ENCODE data around the gene SH3GL1. TPM values are rescaled to one million over a fixed set of nuclear protein-coding genes. Genes with fewer than 3 reads are reported as not detected.

Gene SH3GL1
- total and polyA plus RNA-seq, 8 donors = 25.9 to 34.2 (median 27.6) TPM

DNA sequence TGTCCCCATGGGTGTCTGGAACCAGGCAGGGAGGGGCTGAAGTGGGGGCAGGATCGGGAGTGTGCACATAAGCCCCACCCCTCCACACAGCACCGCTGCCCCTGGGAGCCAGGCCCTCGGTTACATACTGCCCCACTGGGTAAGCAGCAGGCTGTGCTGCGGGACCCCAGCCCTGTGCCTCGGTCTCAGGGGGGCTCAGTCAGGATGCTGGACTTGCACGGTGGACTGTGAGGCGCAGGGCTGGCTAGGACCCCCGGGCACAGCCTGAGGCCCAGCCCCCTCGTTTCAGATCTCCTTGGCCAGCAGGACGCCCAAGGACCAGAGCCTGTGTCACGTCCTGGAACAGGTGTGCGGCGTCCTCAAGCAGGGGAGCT is 40.7 kb downstream of the SH3GL1 start:
- no peaks in the 10 kb centered on the region for H3K27me3 ChIP-seq
- peak in 1 of 4 donors; percentile 8 for ATAC-seq
- no peak for TF ChIP-seq CTCF (IDR thresholded peaks at IDR 0.05)
- FAIRE-seq = no peak
- H3K9me3 ChIP-seq = no peaks in the 10 kb centered on the region
- H3K27ac ChIP-seq = no peak overlapping the region
- no peaks in the 10 kb centered on the region for H3K4me1 ChIP-seq
- intact Hi-C loops (cut with DNase I) = loop anchor here in 1 of 3 donors (10.0 kb wide), 1 partner anchor 95 kb away; no protein-coding TSS in a partner anchor
- peaks cover 7 to 56% (median 30%) of the 10 kb centered on the region in 3 donors for H3K36me3 ChIP-seq
- DNase-seq = peak in 3 of 6 donors; percentile 39 to 73 (median 57)
- H3K4me3 ChIP-seq = no peak overlapping the region
- 84 to 89% methylated on average over 13 of the region's 13 CpGs for WGBS, 2 donors

DNA sequence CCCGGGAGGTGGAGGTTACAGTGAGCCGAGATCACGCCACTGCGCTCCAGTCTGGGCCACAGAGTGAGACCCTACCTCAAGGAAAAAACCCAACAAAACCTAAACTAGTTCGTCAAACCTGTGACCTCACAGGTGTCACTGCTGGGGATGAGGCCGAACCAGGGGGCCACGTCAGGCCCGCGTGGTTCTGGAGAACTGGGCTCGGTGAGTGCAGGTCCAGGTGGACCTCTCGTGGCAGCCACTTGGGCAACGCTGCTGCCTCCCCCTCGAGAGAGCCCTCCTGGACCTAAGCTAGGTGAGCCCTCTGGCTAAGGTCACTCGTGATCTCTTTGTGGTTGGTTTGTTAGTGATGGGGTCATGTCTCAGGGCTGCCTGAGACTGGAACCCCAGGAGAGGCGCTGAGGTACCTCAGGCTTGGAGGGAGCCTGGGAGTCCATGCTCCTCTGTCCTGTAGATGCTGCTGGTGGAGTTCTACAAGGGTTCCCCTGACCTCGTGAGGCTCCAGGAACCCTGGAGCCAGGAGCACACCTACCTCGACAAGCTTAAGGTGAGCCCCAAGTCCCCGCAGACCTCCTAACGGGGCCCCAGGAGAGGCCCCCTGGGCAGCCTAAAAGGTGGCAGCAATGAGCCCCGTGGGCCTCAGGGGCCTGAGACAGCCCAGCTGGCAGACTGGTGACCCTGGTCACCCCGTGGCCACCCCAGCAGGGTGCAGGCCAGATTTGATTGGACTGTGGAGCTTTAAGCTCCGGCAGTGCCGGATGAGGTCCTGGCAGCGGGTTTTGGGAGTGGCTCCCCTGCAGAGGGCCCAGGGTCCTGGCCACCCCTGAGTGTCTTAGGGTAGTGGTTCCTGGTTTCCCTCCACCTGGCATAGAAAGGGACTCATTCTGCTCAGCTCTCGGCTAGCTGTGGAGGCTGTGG is 41.4 kb downstream of the SH3GL1 start:
- TF ChIP-seq CTCF (IDR thresholded peaks at IDR 0.05) = no peak
- no peak for ATAC-seq
- no peaks in the 10 kb centered on the region for H3K9me3 ChIP-seq
- WGBS, 2 donors = 89 to 90% methylated on average over 25 of the region's 25 CpGs
- H3K4me1 ChIP-seq = no peaks in the 10 kb centered on the region
- intact Hi-C loops (cut with DNase I) = loop anchor here in 1 of 3 donors (10.0 kb wide), 1 partner anchor 94 kb away; no protein-coding TSS in a partner anchor
- DNase-seq = peak in 1 of 6 donors; percentile 53
- H3K4me3 ChIP-seq = no peak overlapping the region
- FAIRE-seq = no peak
- H3K27ac ChIP-seq = no peak overlapping the region
- no peaks in the 10 kb centered on the region for H3K27me3 ChIP-seq
- peaks cover 7 to 55% (median 30%) of the 10 kb centered on the region in 3 donors for H3K36me3 ChIP-seq

GRCh38 chr19:4357921-4358326 is 42.4 kb downstream of the SH3GL1 start:
- H3K27me3 ChIP-seq = no peaks in the 10 kb centered on the region
- no peaks in the 10 kb centered on the region for H3K4me1 ChIP-seq
- intact Hi-C loops (cut with DNase I) = loop anchor here in 1 of 3 donors (10.0 kb wide), 1 partner anchor 93 kb away; no protein-coding TSS in a partner anchor
- H3K9me3 ChIP-seq = no peaks in the 10 kb centered on the region
- H3K27ac ChIP-seq = no peak overlapping the region
- no peak for FAIRE-seq
- H3K4me3 ChIP-seq = no peak overlapping the region
- TF ChIP-seq CTCF (IDR thresholded peaks at IDR 0.05) = no peak
- WGBS, 2 donors = 88 to 91% methylated on average over 16 of the region's 16 CpGs
- H3K36me3 ChIP-seq = peaks cover 5 to 45% (median 20%) of the 10 kb centered on the region in 3 donors
- no peak for ATAC-seq
- peak in 1 of 6 donors; percentile 56 for DNase-seq

- Histone ChIP-seq H3K27ac (no peak overlapping the region), H3K4me1 (no peaks in the 10 kb centered on the region), H3K9me3 (no peaks in the 10 kb centered on the region), H3K36me3 (peaks cover 3 to 39% (median 18%) of the 10 kb centered on the region in 3 donors), H3K27me3 (no peaks in the 10 kb centered on the region), H3K4me3 (no peak overlapping the region)
- DNase-seq = peak in 2 of 6 donors; percentile 58 to 66
- intact Hi-C loops (cut with DNase I) = loop anchor here in 1 of 3 donors (10.0 kb wide), 1 partner anchor 92 kb away; no protein-coding TSS in a partner anchor
- 87 to 94% methylated on average over 23 of the region's 23 CpGs for WGBS, 2 donors
- ATAC-seq = no peak
- FAIRE-seq = no peak
- no peak for TF ChIP-seq CTCF (IDR thresholded peaks at IDR 0.05)
Measured at GRCh38 chr19:4357095-4357797, 43.1 kb downstream of the SH3GL1 start.

Data from pancreas (tissue), 10 donors.